Breast epithelium (tissue), 3 donors: ENCODE measurements around the gene ROR2.

Experiments used
- CTCF ChIP-seq, 3 donors: fragments of 450-650 bp; IDR thresholded peaks; one replicate each; pipeline ENCODE4 v1.5.1; 2016 to 2017; ENCODE audit warnings: antibody characterized with exemption in 3 of 3, mild to moderate bottlenecking in 3 of 3, moderate library complexity in 3 of 3
- POLR2A ChIP-seq: fragments of 450-650 bp; IDR thresholded peaks from one replicate; pipeline ENCODE4 v1.6.1; 2016; ENCODE audit warnings: antibody characterized with exemption, mild to moderate bottlenecking, moderate library complexity

- no peak for TF ChIP-seq POLR2A
- TF ChIP-seq CTCF (IDR thresholded peaks at IDR 0.05) = no peak
These were observed 28.7 kb downstream of the ROR2 start for GRCh38 chr9:91921371-91921770.
